HG03066 (cell line): ENCODE results near the gene RASGRF2.
"Not testable (repeated sequence)": the region's sequence is repeated elsewhere in the genome, so short reads cannot be mapped to it uniquely, and the experiment has no call there.

Experiments used
- ATAC-seq: cut with Tn5 transposase; IDR thresholded peaks from one replicate; pipeline ENCODE4 v1.9.1; 2021; ENCODE audit warnings: low read depth; ENCODE audit not compliant: unreplicated experiment

The RASGRF2 gene

GRCh38 chr5:81256766-81257165, 296.6 kb downstream of the RASGRF2 start:
- ATAC-seq, result no peak

- ATAC-seq, result not testable (repeated sequence)
These were observed 302.6 kb downstream of the RASGRF2 start for GRCh38 chr5:81262796-81263195.

GRCh38 chr5:81265101-81265500, 304.9 kb downstream of the RASGRF2 start:
- no peak for ATAC-seq

DNA sequence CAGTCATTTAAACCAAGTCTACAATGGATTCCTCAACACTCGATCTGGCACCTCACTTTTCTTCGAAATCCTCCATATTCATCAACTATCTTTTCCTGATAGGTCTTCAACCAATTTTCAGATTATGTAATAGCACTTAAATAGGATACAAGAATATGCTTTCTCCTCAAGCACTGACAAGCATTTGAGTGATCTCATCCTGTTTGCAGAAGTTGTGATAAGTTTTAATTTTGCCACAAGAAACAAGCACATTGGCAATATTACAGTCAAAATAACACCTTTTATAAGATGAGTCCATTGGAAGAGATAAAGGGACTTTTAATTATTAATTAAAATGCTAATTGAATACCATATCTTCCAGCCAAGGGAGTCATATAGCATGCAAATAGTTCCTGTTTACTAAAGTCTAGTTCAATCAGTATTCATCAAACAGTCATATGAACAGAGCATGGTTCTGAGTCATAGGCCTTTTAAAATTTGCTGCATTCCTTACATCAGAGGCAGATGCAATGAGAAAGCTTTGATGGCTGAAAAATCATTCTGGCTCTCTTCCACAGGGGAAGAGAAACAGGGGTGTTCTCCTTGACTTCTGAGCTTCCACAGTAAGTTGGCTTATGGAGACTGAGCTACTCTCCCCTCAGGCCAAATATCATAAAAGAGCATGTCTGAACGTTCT, 308.5 kb downstream of the RASGRF2 start:
- ATAC-seq, result no peak

- no peak for ATAC-seq
These were observed 309.7 kb downstream of the RASGRF2 start for GRCh38 chr5:81269751-81270393.

DNA sequence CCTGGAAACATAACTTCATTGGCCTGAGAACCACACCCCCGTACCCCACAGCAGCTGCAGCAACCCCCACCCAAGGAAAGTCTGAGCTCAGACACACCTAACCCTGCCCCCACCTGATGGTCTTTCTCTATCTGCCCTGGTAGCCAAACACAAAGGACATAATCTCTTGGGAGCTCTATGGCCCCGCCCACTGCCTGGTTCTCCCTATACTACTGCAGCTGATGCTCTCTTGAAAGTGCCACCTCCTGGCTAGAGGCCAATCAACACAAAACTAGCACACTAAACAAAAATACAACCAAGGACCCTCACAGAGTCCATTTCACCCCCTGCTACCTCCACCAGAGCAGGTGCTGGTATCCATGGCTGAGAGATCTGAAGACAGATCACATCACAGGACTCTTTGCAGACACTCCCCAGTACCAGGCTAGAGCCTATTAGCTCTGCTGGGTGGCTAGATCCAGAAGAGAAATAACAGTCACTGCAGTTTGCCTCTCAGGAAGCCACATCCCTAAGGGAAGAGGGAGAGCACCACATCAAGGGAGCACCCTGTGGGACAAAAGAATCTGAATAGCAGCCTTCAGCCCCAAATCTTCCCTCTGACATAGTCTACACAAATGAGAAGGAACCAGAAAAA, 310.3 kb downstream of the RASGRF2 start:
- not testable (repeated sequence) for ATAC-seq
